Stimulated activated CD4-positive, alpha-beta T cell treated with anti-CD3 and anti-CD28 coated beads, Interleukin-12 subunit alpha, Interleukin-12 subunit beta, amount 100 ng/mL, for 4 hours (primary cell): ENCODE results near the gene CFAP97D1.

Experiments used
- DNase-seq: peaks from one replicate; pipeline ENCODE4 v3.0.0-alpha.2; 2020

Gene CFAP97D1

DNA sequence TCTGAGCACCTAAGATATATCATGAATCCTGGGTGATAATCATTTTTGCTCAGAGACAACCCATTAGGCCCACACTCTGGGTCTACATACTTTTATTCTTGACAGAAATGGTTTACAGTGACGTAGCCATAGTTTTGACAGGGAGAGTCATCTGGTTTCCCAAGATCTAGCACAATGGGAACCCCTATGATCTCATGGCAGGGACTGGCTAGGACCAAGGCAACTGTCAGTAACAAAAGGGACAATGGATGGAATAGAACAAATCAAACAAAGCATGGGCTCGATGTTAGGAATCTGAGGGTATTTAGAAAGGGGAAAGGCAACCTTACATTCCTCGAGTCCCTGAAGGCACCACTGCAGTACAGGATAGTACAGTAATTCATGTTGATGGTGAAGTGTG, 20.5 kb downstream of the CFAP97D1 start:
- DNase-seq = no peak

DNA sequence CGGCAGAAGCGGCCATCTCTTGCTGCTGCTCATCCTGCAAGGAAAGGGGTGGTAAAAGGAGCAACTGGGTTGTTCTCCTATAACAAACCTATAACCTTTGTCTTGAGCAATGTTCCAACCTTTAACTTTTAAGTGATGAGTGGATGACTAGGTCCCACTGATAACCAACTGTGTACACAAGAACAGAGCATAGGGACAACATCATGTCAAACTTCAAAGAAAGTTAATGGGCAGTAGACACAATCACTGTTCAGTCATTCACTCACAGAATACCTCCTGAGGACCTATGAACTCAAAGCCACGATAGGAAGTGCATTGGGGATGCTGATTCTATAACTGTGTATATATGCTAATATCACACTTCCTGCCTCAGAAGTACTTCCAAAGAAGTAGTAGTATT, 21.6 kb downstream of the CFAP97D1 start:
- no peak for DNase-seq

DNA sequence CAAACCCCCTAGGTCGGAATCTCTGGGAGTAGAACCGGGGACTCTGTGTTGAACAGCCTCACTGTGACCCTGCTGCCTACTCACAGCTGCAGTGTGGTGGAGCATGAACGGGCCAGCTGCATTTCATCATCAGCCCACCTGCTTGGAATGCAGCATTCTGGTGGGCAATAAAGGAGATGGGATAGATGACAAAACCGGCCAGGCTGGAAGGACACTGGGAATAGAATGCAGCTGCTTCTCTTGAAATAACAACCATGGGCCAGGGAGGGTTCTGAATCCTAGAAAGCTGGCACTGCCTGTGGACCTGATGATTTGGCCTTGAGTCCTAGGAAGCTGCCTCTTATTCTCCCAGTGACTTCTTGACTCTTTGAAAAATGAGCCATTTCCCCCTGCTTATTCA, 23.5 kb downstream of the CFAP97D1 start:
- no peak for DNase-seq

DNA sequence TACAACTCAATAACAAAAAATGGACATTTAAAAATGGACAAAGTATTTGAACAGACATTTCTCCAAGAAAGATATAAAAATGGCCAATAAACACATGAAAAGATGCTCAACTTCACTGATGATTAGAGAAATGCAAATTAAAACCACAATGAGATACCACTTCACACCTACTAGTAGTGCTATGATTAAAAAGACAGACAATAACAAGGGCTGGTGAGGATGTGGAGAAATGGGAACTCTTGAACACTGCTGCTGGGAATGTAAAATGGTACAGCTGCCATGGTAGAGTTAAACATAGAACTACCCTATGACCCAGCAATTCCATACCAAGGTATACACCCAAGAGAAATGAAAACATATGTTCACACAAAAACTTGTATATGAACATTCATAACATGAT, 24.9 kb downstream of the CFAP97D1 start:
- DNase-seq = no peak

DNA sequence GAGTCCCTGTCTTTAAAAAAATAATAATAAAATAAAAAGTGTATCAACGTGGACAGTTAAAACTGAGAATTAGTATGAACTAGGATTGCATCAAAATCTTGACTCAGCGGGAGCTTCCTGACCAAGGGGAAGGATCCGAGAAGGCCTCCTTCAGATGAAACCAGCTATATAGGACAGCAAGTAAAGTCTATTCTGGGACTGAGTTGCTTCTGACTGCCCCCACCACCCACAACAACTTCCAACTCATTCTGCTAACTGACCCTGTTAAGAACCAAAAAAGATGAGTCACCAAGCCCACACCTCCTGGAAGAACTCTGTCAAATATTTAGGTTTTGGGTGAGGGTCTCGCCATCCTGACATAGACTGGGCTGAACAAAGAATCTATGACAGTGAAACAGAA, 27.8 kb downstream of the CFAP97D1 start:
- DNase-seq = no peak

DNA sequence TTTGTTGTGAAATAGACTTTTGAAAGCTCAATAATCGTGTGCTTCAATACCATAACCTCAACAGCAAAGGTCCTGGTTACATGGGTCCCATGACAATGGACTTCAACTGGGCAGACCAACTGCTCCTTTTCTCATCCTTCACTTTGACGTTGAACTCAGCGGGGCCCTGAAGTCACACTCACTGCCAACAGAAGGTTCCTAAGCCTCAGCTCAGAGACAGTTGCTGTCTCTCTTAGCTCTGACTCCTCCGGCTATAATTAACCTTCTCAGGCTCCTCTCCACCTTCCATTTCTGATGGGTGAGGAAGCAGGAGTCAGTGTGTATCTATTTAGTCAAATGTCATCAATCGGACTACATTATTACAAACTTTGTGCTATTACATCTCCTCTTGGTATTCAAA, 28.9 kb downstream of the CFAP97D1 start:
- no peak for DNase-seq

DNA sequence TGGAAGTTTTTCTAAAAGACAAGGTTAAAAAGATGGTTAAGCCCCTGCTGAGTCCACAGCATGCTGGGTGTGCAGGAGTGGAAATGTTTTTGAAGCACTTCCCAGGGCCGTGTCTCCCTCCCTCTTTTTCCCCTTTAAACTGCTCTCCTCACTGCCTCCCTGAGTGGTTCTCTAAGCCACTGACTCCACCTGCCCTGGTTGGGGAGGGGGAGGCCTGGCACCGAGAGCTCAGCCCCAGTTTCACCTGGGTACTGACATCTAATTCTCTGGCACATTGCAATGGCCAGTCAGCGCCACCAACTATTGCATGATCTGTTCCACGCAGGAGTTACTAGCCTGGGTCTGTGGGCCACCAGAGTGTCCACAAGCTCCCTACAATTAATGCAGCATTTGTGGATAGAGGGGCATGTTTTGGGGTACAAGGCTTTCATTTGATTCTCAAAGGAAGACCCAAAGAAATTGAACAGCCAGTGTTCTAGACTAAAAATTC, 30.0 kb downstream of the CFAP97D1 start:
- DNase-seq = no peak

DNA sequence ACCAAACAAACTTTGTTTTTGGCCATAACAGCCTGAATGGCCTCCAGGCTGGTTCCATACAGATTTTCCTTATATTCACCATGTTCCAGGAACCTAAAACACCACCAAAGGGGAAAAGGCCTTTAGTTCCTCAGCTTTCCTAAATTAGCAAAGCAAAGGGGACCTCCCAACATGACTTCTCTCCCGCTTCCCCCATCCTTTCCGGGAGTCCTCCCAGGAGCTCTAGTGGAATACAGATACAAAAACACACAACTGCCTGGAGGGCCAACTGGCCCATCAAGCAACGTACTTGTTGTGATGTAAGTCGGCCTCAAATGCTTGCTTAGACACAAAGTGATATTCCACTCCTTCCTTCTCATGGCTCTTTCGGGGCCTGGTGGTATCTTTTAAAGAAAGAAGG, 30.6 kb downstream of the CFAP97D1 start:
- DNase-seq = no peak

DNA sequence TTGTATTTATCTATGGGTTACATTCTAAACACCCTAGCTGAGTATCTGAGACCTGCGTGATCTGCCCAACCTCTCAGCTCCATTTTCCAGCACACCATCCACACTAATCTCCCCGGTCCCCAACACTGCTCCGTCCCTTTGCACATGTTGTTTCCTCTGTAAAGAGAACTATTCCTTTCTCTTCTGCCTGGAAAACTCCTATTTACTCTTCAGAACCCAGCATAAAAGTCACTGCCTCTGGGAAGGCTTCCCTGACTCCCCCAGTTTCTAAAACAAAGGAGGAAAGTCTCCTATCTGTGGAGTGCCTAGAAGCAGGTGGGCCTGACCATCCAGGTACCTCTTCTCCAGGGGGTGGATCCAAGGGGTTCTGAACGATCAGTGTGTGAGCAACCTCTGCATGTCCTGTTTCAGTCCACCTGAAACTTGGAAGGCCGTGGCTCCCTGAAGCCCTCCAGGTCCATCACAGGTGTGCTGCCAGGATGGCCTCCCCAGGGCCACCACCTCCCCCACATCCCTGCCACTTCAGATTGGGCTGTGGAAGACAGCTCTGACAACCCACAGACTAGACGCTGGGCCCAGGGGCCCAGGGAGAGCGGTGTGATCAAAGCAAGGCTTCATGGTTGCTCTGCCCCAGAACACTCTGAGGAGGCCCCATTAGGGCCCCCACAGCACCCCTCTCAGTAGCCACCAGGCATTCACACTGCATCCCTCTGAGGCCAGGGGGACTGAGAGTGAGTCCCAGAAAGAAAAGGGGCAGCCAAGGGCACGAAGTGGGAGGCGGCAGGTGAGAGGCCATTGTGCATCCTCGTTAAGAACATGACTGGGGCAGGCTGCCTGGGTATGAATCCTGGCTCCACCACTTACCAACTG, 32.4 kb downstream of the CFAP97D1 start:
- DNase-seq = no peak

DNA sequence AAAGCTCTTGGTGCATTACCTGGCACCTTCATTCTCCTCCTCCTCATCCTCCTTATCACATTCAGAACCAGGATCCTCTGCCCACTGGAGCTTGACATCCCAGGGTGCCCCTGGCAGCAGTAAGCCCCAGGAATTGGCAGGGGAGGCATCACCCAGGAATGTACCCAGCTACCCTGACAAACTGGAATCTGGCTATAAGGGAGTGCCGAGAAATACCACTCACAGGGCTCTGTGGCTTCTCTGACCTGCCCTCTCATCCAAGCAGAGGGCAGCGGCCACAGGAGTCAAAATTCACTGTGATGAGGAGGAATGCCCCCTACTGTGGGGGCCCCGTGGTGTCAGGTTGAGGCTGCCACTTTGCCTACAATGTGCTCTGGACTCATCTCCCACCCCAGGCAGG, 33.2 kb downstream of the CFAP97D1 start:
- no peak for DNase-seq

DNA sequence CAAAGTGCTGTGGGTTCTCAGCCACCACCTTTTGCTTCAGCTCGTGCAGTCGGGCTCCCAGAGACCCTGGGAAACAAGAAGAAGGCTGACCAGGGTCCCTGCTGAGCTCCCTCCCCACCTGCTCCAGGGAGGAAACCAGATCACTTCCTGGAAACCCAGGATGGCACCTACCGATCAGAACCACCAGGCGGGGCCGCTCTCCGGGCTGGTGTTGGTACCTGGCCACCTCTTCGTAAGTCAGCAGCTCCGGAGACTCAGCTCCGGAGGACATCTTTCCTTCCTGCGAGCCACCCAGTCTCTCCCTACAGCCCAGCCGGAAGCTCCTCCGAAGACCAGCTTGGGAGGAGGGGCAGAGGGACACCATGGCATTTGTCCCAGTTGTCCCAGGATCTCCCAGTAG, 33.8 kb downstream of the CFAP97D1 start:
- DNase-seq = no peak

DNA sequence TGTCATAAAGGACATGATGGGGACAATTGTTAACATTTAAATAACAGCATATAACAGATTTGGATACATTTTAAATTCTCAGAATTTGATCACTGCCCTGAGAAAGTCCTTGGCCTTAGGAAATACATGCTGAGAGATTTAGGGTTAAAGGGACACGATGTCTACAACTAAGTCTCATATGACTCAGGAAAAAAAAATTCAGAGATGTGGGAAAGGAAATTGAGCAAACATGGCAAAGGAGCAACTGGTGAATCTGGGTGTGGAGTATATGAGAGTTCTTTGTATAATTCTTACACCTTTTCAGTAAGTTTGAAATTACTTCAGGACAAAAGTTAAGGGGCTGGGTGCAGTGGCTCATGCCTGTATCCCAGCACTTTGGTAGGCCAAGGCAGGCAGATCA, 34.5 kb downstream of the CFAP97D1 start:
- no peak for DNase-seq

DNA sequence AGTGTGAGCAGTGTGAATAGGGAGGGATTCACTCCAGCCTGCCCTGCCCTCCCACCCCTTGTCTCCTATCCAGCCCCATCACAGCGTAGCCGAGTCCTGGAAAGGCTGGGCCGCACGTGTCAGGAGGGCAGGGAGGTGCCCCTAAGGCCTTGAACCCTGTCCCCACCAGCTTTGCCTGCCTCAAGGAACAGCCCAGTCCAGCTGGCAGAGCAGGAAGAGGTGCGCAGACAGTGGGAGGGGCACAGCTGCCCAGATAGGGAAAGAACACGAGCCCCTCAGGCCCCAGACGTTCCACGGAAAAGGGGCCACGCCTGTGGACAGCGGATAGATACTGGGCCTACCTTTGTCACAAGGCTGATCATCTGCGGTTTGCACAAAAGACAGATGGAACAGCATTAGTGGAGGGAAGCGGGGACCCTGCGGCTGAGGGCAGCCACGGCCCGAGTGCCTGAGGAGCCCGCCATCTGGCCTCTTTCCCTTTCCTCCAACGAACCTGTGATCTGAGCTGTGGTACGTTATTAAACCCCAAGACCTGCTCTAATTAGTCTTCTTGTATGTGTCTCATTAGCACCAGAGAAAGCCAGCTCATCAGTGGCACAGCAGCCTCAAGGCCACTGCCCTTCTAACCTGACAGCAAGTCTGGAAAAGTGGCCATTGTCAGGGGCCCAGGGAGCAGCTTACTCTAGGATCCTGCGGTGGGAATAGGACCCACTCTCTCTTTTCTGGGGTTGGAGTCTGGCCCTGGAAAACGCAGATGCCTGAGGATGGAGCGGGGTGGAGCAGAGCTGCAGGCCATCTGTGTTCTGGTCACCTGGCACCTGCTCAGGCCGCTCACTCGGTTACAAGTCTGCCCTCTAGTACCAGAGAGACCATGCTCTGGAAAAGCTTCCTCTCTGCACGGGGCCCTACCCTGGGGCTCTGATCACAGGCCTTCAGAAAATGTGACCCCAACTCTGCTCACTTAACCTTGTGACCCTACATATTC, 36.4 kb downstream of the CFAP97D1 start:
- DNase-seq = no peak

DNA sequence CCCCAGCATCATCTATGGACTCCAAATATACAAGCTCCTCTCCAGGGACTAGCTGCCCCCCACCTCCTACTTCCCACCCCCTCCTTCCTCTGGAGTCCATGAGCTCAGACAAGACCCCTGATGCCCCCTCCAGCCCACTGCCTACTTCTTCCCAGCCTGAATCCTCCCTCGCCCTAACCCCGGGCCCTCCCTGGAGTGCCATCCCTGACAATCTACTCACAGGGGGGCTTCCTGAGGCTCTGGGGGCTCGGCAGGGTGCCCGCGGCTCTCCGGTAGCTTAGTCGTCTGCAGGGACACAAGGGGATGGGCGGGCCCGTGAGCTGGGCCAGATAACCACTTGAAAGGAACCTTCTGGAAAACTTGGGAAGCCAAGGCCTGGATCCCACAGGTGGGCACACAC, 37.6 kb downstream of the CFAP97D1 start:
- no peak for DNase-seq

DNA sequence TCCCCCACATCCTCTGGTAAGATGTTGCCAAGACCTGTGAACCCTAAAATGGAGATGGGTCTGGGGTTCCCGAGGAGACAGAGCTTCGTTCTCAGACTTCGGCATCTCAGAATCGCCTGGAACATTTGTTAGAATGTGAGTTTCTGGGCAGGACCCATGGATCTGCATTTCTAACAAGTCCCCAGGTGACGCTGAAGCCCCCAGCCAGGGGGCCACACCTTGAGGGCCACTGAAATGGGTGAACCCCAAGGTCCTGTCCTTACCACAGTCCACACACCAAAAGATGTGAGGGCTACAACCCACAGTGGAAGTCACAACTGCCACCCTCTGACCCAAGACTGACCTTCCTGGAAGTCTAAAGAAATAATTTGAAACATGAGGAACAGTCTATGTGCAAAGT, 38.7 kb downstream of the CFAP97D1 start:
- no peak for DNase-seq

DNA sequence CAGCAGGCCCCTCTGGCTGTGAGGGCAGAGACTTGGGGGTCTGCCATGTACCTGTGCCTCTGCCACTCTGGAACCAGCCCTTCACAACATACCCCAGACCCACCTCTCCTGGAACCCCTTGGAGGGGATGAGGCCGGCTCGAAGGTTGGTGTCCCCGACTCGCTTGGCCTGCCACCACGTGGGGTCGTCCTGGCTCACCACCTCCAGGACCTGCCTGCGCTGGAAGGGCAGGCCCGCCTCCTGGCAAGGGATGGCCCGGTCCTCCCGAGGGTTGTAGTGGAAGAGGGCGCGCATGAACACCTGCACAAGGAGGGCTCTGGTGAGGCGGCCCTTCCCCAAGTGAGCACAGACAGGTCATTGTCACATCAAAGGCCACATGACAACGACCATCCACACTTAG, 40.5 kb downstream of the CFAP97D1 start:
- no peak for DNase-seq

DNA sequence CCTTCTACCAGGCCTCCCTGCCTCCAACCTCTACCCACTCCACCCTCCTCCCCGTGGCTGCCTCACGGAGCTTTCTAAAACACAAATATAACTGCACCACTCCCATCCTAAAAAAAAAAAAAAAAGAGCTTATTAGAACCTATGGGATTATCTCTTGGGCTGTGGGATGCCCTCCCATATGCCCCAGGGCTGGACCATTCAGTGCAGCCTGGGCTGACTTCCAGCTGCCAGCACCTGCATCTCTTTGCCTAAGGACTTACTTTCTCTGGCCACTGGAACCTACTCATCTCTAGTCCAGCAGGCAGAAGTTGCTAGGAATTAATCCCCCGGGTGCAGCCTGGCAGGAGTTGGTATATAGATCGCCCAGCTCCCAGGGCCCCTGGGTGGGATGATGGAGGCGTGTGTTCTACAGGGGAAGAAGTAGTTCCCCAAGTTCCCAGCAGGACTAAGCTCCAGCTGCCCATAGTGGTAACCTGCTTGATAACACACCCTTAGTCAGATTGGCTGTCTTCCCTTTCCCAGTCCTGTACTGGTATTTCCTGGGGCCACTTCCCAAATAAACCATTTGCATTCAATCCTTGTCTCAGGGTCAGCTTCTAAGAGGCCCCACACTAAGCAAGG, 42.4 kb downstream of the CFAP97D1 start:
- no peak for DNase-seq

DNA sequence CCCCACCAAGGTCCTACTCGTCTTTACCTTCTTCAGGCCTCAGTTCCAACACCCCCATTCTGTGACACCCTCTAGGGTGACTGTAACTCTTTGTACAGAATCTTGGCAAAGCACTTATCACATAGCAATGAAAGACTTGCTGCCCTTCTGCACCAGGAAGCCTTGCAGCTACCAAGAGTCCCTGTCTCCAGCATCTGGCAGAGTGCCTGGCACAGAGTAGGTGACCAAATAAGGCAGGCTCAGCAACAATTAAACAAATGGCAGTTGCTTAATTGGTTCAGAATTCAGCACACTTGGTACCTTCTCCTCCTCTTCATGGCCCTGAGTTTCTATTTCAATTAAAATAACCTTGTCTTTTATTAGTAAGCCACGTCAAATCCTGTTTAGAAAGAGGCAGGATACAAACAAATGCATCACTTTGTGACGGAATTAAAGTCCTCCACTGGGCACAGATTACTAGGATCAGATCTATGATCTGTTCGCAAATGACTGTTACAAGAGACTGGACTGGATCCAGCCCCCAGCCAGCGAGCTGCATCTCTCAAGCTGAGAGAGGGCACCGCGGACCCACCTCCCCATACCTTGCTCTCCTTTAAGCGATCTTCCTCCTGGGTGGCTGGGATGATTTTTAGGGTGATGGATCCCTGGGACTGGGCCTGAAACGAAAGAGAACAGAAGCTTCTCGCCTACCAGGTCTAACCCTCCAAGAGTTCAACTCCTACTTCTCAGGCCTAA, 43.3 kb downstream of the CFAP97D1 start:
- no peak for DNase-seq

DNA sequence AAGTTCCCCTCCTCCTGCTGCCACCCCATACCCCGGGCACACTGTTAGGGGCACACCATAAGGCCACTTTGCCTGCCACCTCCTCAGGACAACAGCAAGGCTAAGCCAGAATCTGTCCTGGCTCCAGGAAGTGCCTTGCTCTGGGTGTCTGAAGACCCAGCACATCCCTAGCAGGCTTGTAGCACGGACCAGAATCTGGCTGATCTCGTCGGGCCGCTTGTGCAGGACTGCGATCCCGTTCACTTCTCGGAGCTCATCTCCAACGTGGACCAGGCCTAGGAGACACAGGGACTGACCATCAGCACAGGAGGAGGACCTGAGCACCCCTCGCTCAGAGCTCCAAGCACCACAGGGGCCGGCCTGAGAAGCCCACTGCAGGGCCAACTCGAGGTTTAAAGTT, 45.3 kb downstream of the CFAP97D1 start:
- DNase-seq = no peak

DNA sequence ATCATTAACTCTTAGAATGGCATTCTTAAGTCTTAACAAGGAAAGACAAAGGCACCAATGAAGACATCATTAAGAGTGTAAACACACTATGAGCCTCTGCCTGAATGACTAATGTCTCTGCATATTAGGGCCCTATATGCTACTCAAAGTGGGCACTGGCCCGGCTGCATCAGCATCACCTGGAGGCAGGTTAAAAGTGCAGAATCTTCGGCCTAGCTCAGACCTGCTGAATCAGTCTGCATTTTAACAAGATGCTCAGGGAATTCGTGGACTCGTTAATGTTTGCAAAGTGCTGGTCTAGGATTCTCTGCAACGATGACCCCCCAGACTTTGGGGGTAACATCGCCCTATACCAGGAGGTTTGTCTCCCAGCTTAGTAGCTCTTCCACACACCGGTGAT, 46.0 kb downstream of the CFAP97D1 start:
- no peak for DNase-seq

DNA sequence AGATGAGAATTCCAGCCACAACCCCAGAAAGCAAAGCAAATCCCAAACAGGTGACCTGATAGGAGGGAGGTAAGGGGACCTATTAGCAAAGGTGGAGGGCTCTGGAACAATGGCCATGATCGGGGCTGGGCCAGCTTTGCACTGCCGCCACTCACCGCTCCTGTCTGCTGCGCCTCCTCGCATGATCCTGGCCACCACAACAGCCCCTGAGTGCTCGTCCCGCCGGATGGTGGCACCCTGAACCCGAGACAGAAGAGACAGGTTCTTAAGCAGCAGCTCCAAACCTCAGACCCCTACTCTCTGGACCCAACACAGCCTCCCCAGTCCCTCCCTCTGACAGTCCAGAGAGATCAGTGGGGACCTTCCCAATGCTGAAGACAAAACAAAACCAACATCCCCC, 47.4 kb downstream of the CFAP97D1 start:
- DNase-seq = no peak

DNA sequence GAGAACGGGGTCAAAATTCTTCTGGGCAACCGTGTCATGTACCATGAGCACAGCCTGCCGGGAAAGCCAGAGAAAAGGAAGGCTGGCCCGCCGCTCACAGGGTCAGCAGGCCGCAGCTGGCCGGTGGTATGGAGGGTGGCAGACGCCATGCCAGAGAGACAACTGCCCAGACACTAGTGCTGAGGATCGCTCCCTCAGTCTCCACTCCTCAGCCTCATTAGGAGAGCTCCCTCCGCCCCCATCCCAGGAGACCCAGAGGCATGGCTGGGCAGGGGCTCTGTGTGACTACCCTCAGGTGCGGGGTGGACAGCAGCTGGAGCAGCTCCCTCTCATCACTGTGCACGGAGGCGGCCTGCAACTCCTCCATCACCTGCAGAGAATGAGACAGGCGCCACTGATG, 49.5 kb downstream of the CFAP97D1 start:
- no peak for DNase-seq
